Endothelial cell of umbilical vein (primary cell): Measurements from ENCODE around the gene GAGE12H.
"Not testable (repeated sequence)": the region's sequence is repeated elsewhere in the genome, so short reads cannot be mapped to it uniquely, and the experiment has no call there.

ENCODE experiments used
- EZH2 ChIP-seq: IDR thresholded peaks from 2 replicates; pipeline ENCODE4 v1.6.1; 2012; ENCODE audit warnings: borderline replicate concordance, low read depth, mild to moderate bottlenecking, moderate library complexity, low read length, inconsistent platforms; ENCODE audit not compliant: severe bottlenecking
- POLR2AphosphoS5 ChIP-seq: IDR thresholded peaks from 2 replicates; pipeline ENCODE4 v1.6.1; 2012; ENCODE audit warnings: low read depth, mild to moderate bottlenecking, control low read depth, low read length, moderate library complexity; ENCODE audit not compliant: insufficient read depth
- TF ChIP-seq, protein P1 (sequence below), 2 donors: IDR thresholded peaks; 1 replicate in 1 of 2; 2 replicates in 1 of 2; pipeline ENCODE4 v1.5.1; 2011; ENCODE audit warnings: low read length in 2 of 2, mild to moderate bottlenecking in 2 of 2, moderate library complexity in 2 of 2, control low read depth in 1 of 2, inconsistent platforms in 1 of 2, low read depth in 1 of 2; ENCODE audit not compliant: insufficient read depth in 1 of 2; ENCODE audit errors: extremely low read depth in 1 of 2

DNA sequence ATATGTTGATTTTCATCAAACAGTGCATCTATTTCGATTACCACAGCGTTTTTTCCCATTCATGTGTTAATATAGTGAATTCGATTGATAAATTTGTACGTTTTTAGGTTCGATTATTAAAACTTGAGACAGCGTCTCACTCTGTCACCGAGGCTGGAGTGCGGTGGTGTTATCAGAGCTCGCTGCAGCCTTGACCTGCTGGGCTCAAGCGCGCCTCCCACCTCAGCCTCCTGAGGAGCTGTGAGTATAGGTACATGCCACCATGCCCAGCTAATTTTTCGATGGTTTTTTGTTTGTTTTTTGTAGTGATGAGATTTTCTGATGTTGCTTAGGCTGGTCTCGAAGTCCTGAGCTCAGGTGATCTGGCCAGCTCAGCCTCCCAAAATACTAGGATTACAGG, 10.6 kb upstream of the GAGE12H start:
- TF ChIP-seq, protein P1, sequence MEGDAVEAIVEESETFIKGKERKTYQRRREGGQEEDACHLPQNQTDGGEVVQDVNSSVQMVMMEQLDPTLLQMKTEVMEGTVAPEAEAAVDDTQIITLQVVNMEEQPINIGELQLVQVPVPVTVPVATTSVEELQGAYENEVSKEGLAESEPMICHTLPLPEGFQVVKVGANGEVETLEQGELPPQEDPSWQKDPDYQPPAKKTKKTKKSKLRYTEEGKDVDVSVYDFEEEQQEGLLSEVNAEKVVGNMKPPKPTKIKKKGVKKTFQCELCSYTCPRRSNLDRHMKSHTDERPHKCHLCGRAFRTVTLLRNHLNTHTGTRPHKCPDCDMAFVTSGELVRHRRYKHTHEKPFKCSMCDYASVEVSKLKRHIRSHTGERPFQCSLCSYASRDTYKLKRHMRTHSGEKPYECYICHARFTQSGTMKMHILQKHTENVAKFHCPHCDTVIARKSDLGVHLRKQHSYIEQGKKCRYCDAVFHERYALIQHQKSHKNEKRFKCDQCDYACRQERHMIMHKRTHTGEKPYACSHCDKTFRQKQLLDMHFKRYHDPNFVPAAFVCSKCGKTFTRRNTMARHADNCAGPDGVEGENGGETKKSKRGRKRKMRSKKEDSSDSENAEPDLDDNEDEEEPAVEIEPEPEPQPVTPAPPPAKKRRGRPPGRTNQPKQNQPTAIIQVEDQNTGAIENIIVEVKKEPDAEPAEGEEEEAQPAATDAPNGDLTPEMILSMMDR (IDR thresholded peaks at IDR 0.05; ENCODE audit: extremely low read depth in 1 of 2, insufficient read depth in 1 of 2, low read depth in 1 of 2, low read length in 2 of 2) = not testable (repeated sequence)
- not testable (repeated sequence) for TF ChIP-seq POLR2AphosphoS5, EZH2
